Stimulated activated CD8-positive, alpha-beta memory T cell treated with anti-CD3 and anti-CD28 coated beads, Interleukin-15, amount 100 ng/mL, for 1 hour (primary cell): Measurements from ENCODE around the gene NOB1.
"Not testable (repeated sequence)": the region's sequence is repeated elsewhere in the genome, so short reads cannot be mapped to it uniquely, and the experiment has no call there.

Source experiments
- DNase-seq: peaks from one replicate; pipeline ENCODE4 v3.0.0-alpha.2; 2020; ENCODE audit warnings: low read depth

Gene NOB1

DNA sequence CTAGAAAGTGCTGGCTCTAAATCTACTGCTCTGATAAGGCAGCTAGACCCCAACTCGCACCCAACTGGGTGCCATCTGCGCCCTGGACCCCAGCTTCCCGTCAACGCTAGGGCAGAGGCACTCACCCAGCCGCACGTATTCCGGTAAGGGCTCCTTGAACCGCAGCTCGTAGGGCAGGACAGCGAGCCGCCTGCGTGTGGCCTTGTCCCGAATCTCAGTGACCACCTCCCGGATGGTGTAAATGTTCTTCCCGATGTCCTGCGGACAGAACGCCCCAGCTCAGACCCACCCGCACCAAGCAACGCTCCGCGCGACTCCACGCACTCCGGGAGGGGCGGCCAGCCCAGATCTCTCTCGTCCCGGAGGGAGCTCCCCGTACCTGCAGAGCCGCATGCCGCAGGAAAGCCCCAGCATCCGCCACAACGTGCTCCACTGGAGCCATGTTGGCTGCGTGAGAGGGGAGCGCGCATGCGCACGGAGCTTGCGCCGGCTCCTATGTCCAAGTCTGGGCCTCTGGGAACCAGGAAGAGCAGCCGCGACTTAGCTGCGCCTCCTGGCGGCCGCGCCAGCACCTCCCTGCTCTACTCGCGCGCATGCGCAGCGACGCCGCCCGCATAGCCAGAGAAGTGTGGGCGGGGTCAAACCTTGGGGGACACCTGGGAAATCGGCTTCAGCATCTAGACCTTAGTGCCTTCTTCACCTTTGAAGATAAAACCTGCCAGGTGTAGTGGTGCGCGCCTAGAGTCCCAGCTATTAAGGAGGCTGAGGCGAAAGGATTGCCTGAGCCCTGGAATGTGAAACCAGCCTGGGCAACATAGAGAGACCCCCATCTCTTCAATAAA is at the start of gene NOB1:
Gene NOB1 (minus strand): TSS at position 458 of the 842 bp plus-strand sequence. CDS start 16 bp downstream, at position 442.
- peak; percentile 91 for DNase-seq

DNA sequence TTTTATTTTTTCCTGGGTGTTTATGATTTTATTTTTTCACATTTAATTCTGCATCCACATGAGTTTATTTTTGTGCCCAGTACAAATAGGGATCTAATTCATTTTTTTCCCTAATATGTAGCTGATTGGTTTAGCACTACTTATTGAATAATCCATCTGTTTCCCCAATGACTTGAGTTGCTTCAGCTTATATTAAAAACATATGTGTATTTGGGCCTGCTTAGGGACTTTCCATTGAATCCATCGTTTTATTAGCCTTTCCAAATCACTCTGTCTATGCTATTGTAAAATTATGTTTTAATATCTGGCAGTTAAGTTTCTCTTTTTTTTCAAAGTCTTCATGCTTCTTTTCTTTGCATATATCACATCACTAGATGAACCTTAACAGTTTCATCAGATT is 49.6 kb upstream of the NOB1 start:
- no peak for DNase-seq

DNA sequence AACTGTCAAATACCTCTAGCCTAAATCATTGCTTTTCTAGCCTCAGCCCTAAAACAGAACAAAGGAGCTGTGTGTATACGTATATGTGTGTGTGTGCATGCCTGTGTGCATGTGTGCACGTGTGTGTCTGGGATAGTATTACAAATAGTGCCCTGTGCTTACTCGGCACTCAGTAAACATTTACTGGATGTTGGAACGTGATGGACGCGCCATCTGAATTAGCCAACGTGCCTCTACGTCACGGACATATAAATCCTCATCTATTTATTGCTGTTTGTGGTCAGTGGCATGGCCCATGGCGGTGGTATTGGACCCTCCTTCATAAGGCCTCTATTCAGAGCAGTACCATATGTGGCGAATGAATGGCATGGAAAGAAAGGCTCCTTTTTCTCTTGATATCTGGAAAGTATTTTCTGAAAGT is 44.9 kb upstream of the NOB1 start:
- DNase-seq: no peak

DNA sequence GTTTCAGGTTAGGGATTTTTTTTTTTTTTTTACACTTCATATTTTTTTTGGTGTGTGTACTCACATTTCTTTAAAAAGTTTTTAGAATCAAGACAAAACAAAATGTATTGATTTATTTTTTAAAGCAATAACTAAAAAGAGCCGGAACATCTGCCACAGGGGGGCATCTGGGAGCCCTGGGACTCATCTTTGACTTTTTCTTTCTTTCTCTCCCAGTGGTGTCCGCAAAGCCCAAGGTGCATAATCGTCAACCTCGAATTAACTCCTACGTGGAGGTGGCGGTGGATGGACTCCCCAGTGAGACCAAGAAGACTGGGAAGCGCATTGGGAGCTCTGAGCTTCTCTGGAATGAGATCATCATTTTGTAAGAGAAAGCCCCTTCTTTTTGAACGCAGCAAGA is 43.7 kb upstream of the NOB1 start:
- DNase-seq: no peak

DNA sequence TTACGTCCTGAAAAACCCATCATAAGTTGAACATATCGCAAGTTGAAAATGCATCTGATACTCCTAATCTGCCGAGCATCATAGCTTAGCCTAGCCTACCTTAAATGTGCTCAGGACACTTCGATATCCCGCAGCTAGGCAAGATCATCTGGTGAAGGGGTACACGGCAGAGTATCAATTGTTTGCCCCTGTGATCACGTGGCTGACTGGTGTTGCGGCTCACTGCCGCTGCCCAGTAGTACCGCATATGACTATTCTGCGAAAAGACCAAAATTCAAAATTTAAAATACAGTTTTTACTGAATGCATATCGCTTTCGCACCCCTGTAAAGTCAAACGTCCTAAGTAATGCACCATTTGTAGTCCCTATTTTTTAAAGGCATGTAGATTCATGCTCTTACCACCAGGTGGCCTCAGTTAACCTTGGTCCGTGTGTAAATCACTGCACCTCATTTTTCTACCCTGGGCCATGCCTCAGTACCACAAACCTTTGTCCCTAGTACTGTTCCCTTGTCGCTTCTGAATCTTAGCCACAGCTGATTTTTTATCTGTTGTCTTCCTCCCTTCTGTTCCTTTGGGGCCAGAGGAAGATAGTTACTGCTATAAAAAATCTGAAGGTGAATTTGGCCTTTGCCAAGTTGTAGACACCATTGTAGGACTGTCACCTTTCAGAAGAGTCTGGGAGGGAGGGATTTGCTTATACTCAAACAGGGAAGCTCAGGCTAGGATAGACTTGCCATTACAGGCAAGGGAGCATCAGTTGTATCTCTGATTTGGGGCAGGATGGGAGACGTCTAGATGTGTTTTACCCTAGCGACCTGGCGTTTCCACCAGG is 41.8 kb upstream of the NOB1 start:
- DNase-seq: no peak

DNA sequence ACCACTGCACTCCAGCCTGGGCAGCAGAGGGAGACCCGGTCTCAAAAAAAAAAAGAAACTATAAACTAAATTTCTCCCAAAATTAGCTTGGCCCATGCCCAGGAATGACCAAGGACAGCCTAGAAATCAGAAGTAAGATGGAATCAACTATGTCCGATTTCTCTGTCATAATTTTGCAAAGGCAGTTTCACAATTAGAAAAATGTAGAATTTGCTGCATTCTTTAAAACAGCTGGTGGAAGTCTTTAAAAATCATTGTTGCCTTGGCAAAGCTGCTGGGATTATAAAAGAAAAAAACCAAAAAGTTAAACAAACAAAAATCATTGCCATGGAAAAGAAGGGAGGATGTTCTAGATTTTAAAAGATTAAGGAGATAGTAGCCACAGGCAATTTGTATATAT is 39.8 kb upstream of the NOB1 start:
- no peak for DNase-seq

DNA sequence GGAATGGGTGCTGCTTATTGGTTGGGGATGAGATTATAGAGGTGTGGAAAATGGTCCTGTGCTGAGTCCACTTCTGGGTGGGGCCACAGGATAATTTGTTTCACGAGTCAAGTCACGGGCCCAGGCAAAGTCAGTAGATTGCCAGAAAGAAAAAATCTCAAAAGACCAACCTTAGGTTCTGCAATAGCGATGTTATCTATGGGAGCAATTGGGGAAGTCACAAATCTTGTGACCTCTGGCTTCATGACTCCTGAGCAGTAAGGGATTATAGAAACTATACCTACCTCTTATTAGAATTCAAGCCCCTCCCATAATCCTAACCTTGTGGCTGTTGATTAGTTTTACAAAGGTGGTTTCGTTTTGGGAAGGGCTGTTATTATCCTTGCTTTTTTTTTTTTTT is 38.8 kb upstream of the NOB1 start:
- DNase-seq: no peak

DNA sequence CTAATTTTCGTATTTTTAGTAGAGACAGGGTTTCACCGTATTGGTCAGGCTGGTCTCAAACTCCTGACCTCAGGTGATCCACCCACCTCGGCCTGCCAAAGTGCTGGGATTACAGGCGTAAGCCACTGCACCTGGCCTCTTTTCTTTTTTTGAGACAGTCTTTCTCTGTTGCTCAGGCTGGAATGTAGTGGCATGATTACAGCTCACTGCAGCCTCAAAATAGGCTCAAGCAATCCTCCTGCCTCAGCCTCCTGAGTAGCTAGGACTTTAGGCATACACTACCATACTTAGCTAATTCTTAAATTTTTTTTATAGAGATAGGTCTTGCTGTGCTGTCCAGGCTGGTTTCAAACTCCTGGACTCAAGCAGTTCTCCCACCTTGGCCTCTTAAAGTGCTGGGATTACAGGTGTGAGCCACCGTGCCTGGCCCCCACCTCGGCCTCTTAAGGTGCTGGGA is 36.7 kb upstream of the NOB1 start:
- not testable (repeated sequence) for DNase-seq

DNA sequence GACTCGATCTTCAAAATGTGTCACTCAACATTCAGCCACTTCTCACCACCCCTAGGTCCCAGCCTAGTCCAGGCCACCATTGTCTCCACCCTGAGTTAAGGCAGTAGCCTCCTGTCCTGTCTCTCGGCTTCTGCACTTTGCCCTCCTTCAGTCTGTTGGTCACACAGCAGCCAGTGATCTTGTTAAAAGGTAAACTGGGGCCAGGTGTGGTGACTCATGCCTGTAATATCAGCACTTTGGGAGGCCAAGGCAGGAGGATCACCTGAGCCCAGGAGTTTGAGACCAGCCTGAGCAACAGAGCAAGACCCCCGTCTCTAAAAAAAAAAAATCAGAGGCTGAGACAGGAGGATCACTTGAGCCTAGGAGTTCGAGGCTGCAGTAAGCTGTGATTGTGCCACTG is 33.2 kb upstream of the NOB1 start:
- no peak for DNase-seq

DNA sequence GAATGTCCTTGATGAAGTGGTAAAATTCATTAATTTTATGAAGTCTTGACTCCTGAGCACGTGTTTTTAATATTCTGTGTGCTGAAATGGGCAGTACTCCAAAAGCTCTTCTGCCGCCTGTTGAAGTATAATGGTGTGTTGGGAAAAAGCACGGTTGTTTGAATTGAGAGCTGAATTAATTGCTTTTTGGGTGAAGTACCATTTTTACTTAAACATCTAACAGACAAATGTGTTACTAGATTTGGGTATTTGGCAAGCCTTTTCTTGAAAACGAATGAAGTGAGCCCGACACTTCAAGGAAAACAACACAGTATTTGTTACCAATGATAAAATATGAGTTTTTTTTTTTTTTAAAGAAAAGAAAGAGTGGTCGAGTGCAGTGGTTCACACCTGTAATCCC is 29.9 kb upstream of the NOB1 start:
- DNase-seq: no peak

DNA sequence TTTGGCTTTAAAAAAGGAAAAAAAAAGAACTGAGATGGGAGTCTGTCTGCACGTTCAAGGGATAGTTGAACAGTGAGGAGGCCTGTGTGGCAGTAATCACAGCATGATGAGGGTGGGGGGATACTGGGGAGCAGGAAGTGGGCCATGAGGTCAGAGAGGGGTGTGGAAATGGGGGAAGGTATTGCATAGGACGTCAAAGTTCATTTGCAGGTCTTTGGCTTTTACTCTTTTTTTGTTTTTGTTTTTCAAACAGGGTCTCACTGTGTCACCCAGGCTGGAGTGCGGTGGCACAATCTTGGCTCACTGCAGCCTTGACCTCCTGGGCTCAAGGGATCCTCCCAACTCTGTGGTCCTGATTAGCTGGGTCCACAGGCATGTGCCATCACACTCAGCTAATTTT is 26.4 kb upstream of the NOB1 start:
- no peak for DNase-seq

DNA sequence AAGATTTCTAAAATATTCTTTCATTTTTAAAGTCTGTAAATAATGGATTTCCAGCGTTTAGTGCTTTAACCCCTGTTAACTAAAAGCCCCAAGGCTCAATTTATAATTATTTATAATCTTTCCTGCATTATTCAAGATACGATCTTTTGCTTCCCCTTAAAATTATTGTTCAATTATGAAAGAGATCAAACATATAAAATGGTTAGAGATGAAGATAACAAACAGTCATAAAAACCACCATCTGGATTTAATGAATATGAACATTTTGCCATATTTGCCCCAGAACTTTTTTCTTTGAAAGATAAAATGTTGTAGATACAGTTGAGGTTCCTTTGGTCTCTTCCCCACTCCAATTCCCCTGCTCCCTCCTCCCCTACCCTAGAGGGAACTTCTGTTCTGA is 25.0 kb upstream of the NOB1 start:
- no peak for DNase-seq

DNA sequence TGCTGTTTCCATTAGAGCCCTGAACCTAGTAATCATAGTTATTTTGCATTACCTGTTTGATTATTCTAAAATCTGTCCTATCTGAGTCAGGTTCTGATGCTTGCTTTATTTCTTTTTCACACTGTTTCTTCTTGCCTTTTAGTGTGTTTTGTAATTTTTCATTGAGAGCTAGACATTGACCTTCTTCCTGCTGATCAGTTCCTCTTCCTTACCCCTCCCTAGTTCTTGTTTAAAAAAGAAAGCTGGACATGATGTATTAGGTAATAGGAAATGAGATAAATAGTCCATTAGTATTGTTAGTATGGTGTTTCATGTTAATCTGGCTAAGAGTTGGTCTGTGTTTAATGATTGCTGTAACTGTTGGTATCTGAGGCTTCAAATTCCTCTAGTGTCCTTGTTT is 20.8 kb upstream of the NOB1 start:
- no peak for DNase-seq

DNA sequence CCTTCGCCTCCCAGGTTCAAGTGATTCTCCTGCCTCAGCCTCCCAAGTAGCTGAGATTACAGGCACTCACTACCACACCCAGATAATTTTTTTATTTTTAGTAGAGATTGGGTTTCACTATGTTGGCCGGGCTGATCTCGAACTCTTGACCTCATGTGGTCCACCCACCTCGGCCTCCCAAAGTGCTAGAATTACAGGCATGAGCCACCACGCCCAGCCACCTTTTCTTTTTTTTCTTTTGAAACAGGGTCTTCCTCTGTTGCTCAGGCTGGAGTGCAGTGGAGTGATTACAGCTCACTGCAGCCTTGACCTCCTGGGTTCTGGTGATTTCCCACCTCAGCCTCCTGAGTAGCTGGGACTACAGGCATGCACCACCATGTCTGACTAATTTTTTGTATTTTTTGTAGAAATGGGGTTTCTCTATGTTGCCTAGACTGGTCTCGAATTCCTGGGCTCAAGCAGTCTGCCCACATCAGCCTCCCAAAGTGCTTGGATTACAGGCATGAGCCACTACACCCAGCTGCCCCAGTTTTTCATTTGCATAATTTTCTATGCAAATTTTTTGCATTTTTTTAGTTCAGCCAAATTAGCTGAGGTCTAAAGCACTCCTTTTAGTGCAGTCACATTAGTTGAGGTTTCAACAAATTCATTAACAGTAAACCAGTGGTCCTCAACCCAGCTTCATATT is 18.7 kb upstream of the NOB1 start:
- no peak for DNase-seq

DNA sequence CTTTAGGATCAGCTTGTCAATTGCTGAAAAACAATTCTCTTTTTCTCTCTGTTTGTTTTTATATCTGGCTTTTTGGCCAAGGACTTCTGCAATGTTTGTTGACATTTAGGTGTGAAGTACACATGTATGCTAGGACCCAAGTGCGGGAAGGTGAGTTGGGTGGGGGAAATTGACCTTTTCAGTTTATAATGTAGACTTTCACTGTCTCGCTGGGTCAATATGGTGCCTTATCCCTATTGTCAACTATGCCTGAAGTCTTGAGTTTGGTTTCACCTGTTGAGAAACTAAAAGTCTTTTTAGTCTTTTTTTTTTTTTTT is 16.9 kb upstream of the NOB1 start:
- DNase-seq: no peak

DNA sequence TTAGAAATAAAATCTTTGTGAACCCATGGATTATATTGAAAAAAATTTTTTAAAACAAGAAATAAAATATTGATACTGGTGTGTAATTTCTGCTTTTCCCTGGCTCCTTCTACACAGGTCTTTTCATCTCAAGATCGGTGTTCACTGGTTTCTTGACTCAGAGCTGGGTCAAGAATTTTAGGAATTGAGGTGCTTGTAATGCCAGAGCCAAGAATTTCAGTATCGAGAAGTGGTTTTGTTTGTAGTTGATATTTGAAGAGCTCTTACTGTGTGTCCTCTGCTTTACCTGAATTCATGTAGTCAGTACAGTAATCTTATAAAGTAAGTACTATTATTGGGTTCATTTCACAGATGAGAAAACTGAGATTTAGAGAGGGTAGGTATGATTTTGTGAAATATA is 14.7 kb upstream of the NOB1 start:
- DNase-seq: no peak

DNA sequence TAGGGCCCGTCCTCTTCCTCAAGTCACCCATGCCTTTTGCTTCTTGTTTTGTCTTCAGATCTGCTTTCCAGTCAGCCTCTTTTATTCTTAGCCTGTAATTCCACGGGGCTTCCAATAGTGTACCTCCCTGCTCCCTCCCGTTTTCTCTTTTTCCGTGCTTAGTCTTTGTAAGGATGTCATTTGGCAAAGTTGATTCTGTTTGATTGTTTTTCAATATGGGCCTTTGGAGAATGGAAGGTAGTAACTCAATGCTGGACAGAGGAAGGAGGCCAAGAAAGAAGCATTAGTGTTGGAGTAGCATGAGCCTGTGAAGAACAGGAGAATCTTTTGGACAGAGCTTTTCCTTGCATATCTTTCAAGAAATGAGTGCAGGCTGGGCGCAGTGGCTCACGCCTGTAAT is 13.9 kb upstream of the NOB1 start:
- DNase-seq: no peak

DNA sequence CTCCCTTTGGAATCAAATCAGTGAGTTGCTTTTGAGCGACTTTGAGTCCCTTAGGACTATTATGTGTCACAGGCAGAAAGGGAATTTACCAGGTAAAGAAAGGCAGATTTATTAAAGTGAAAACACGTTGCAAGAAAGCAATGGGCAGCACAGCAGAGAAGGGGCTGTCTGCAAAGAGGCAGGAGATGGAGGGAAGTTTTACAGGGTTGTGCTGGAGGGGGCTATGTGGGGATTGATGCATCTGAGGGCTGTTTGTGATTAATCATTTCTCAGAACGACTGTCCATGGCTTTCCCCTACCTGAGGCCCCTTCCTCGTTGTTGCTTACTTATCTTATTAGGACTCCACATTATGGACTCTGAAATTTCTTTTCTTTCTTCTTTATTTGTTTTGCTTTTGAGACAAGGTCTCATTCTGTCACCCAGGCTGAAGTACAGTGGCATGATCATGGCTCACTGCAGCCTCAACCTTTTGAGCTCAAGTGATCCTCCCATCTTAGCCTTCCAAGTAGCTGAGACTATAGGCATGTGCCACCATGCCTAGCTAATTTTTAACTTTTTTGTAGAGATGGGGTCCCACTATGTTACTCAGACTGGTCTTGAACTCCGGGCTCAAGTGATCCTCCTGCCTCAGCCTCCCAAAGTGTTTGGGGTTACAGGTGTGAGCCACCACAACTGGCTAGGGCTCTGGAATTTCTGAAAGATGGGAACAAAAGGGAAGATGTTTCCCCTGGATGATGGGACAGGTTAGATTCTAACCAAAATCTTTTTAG is 12.9 kb upstream of the NOB1 start:
- DNase-seq: no peak

DNA sequence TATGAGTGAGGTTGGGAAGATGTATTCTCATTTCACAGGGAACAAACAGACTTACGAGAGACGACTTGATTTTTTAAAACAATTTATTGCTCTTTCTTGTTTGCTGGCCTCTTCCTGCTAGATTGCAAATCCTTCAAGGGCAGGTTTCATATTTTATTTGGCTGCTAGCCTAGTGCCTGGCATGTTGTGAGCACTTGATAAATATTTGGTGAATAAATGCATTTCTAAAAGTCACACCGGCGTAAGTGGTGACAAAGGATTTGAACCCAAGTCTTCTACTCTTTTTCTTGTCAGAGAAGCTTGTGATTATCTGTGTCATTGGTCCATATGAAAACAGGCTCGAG is 8.8 kb upstream of the NOB1 start:
- no peak for DNase-seq

DNA sequence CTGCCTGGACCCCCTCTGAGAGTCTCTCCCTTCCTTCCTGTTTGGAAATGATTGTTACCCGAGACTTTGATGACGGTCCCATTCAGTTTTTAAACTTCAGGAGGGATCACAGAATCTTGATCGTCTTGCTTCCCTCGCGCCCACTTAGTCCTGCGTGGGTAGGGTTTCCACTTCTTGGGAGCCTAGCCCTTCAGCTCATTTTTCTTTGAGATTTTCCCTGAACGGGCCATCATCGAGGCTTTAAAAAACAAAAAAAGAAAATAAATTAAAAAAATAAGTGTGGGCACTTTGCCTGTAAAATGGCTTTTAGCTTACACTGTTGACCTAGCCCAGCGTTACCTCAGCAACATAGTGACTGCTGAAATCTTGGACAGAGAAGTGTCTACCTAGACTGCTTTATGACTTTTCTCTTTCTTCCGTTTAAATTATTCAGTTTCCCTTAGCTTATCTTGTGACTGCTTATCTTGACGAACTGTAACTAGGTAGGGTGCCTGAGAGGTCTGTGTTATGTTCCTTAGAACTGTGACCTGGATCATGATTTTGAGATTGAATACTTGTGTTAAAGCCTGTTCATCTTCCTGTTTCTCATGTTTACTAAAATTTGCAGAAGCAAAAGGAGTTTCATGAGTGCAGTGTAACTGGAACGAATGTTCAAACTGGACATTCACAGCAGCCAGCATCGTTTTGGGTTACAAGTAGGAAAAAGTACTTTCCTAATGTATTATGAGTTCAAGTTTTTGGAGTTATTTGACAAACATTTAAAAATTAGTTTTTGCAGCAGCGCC is 8.3 kb upstream of the NOB1 start:
- DNase-seq: no peak
